B cell (primary cell): ENCODE measurements around the gene METTL23. TPM values are rescaled to one million over a fixed set of nuclear protein-coding genes. Genes with fewer than 3 reads are reported as not detected.
A peak's percentile ranks its signal among the peaks of the same experiment; 100 is the strongest.

Source experiments
- ATAC-seq: fragments of 200-7000 bp; cut with Tn5 transposase; one replicate; pipeline ENCODE4 v1.10.0; 2021; ENCODE audit warnings: low read depth, mild to moderate bottlenecking, moderate number of reproducible peaks, moderate library complexity
- CTCF ChIA-PET: fragments of 350-600 bp; sonication (Branson Sonifier 250); formaldehyde crosslinking; loops from one replicate; lab custom pipeline; 2021; ENCODE audit warnings: antibody characterized with exemption, inconsistent platforms; lab: Charles Lee
- POLR2A ChIA-PET: fragments of 350-600 bp; sonication (Branson Sonifier 250); formaldehyde crosslinking; loops from one replicate; lab custom pipeline; 2021; ENCODE audit warnings: antibody characterized with exemption; lab: Charles Lee
- DNase-seq: peaks from one replicate; pipeline ENCODE4 v3.0.0; 2013
- H2AFZ ChIP-seq: 2 replicates; pipeline ENCODE4 v1.6.1; 2012; ENCODE audit warnings: mild to moderate bottlenecking, low read depth, low read length; ENCODE audit not compliant: insufficient read depth, poor library complexity, severe bottlenecking
- H3K27ac ChIP-seq, 2 donors: 1 replicate in 1 of 2; 2 replicates in 1 of 2; pipeline ENCODE4 v1.5.1; 2012 to 2013; ENCODE audit warnings: low read length in 2 of 2, mild to moderate bottlenecking in 2 of 2, moderate library complexity in 1 of 2
- H3K27me3 ChIP-seq, 4 experiments: fragments of 200-600 bp in 1 of 4; sonication (generic) in 1 of 4; replicated peaks in 1 of 4; 1 replicate in 2 of 4; 2 replicates in 2 of 4; pipeline versions ENCODE4 v1.6.1 to v1.7.0; 2013 to 2016; ENCODE audit warnings: low read length in 3 of 4, mild to moderate bottlenecking in 2 of 4, mixed read lengths in 1 of 4, moderate library complexity in 1 of 4; ENCODE audit not compliant: insufficient read depth in 4 of 4, control insufficient read depth in 3 of 4; ENCODE audit errors: control extremely low read depth in 1 of 4
- H3K36me3 ChIP-seq, 2 experiments: replicated peaks in 1 of 2; 1 replicate in 1 of 2; 2 replicates in 1 of 2; pipeline versions ENCODE4 v1.6.1 to v1.7.1; 2013; ENCODE audit warnings: low read length in 1 of 2; ENCODE audit not compliant: insufficient read depth in 2 of 2, control insufficient read depth in 1 of 2; ENCODE audit errors: control extremely low read depth in 1 of 2, extremely low read depth in 1 of 2
- H3K4me1 ChIP-seq, 2 donors: fragments of 200-600 bp in 1 of 2; sonication (generic) in 1 of 2; 1 replicate in 1 of 2; 2 replicates in 1 of 2; pipeline versions ENCODE4 v1.5.1 to v1.6.1; 2013 to 2017; ENCODE audit warnings: low read length in 2 of 2; ENCODE audit not compliant: control insufficient read depth in 2 of 2, insufficient read depth in 2 of 2
- H3K4me2 ChIP-seq: replicated peaks from 2 replicates; pipeline ENCODE3; 2012; ENCODE audit warnings: mild to moderate bottlenecking, low read depth, low read length; ENCODE audit not compliant: poor library complexity, severe bottlenecking
- H3K4me3 ChIP-seq, 5 experiments: fragments of 200-600 bp in 1 of 5; sonication (generic) in 1 of 5; 1 replicate in 3 of 5; 2 replicates in 2 of 5; pipeline versions ENCODE4 v1.5.1 to v1.7.0; 2011 to 2016; ENCODE audit warnings: low read length in 4 of 5, mild to moderate bottlenecking in 4 of 5, low read depth in 2 of 5, control low read depth in 1 of 5, moderate library complexity in 1 of 5; ENCODE audit not compliant: insufficient read depth in 1 of 5; ENCODE audit errors: control extremely low read depth in 1 of 5, extremely low read depth in 1 of 5
- H3K79me2 ChIP-seq: fragments of 200-600 bp; sonication (generic); one replicate; pipeline ENCODE4 v1.6.0; 2016; ENCODE audit warnings: low read length; ENCODE audit not compliant: control insufficient read depth, insufficient read depth
- H3K9ac ChIP-seq: fragments of 200-600 bp; sonication (generic); 2 replicates; pipeline ENCODE4 v1.6.1; 2017; ENCODE audit warnings: mild to moderate bottlenecking, low read length, moderate library complexity
- H3K9me3 ChIP-seq, 3 donors: one replicate each; pipeline versions ENCODE4 v1.6.1 to v1.7.1; 2013; ENCODE audit warnings: low read length in 2 of 3; ENCODE audit not compliant: control insufficient read depth in 2 of 3, insufficient read depth in 1 of 3; ENCODE audit errors: control extremely low read depth in 1 of 3
- H4K20me1 ChIP-seq: 2 replicates; pipeline ENCODE4 v1.6.0; 2012; ENCODE audit warnings: mild to moderate bottlenecking, low read length; ENCODE audit not compliant: insufficient read depth, control insufficient read depth, poor library complexity, severe bottlenecking
- H3K27ac Mint-ChIP-seq: one replicate; pipeline ENCODE4 v1.8.0; 2021; ENCODE audit warnings: mixed read lengths
- H3K27me3 Mint-ChIP-seq: one replicate; pipeline ENCODE4 v1.8.0; 2021; ENCODE audit warnings: mixed read lengths
- H3K4me1 Mint-ChIP-seq: one replicate; pipeline ENCODE4 v1.8.0; 2021; ENCODE audit warnings: mixed read lengths
- H3K4me3 Mint-ChIP-seq: one replicate; pipeline ENCODE4 v1.8.0; 2021; ENCODE audit warnings: mixed read lengths
- H3K9me3 Mint-ChIP-seq: one replicate; pipeline ENCODE4 v1.8.0; 2022; ENCODE audit warnings: mixed read lengths; ENCODE audit not compliant: insufficient read depth
- CTCF ChIP-seq: fragments of 200-600 bp; IDR thresholded peaks from one replicate; pipeline ENCODE4 v1.8.0; 2022; ENCODE audit warnings: antibody characterized with exemption, mild to moderate bottlenecking
- EZH2 ChIP-seq: IDR thresholded peaks from 2 replicates; pipeline ENCODE4 v1.6.1; 2012; ENCODE audit warnings: borderline replicate concordance, low read depth, mild to moderate bottlenecking, moderate library complexity, low read length; ENCODE audit not compliant: insufficient read depth, poor library complexity, severe bottlenecking
- WGBS: methylation state at CpG from one replicate; pipeline ENCODE4 v1.1.5; 2013; ENCODE audit warnings: missing lambda C conversion rate; ENCODE audit not compliant: insufficient coverage; 5-methylcytosine and 5-hydroxymethylcytosine counted together
- intact Hi-C: fragments of 100-400 bp; cut with micrococcal nuclease; formaldehyde crosslinking; loops from one replicate; pipeline ENCODE4 v1.10.0; 2022
- polyA plus RNA-seq: library from polyadenylated mRNA; depleted of rRNA; stranded (reverse); fragments of >200 nt; gene quantifications from 2 replicates; pipeline ENCODE4 v1.2.3, GENCODE V29; 2012
- total RNA-seq, 2 donors: library from RNA; stranded (reverse); fragments of 120-200 nt in 1 of 2; gene quantifications; 1 replicate in 1 of 2; 2 replicates in 1 of 2; pipeline versions ENCODE4 v1.2.3 to v1.2.4, GENCODE V29; 2013 to 2022

Gene METTL23
- total and polyA plus RNA-seq, 2 donors (not counting 1 experiment from before 2014, with no cell fraction given), result 64.0 to 68.1 TPM

- Histone ChIP-seq H3K9me3 (no peaks in the 10 kb centered on the region), H3K4me1 (peaks cover 0 to 15% of the 10 kb centered on the region in 2 donors), H2AFZ (no peak overlapping the region), H3K27ac (no peak overlapping the region), H3K79me2 (peaks cover 5% of the 10 kb centered on the region), H3K4me2 (no peak overlapping the region), H3K27me3 (no peaks in the 10 kb centered on the region), H3K9ac (no peak overlapping the region), H3K4me3 (no peak overlapping the region), H3K36me3 (peaks cover 9 to 14% of the 10 kb centered on the region in 2 experiments), H4K20me1 (no peaks in the 10 kb centered on the region)
- DNase-seq (no peak), ATAC-seq (no peak)
- CTCF ChIA-PET, result no interaction called here
- POLR2A ChIA-PET, result no interaction called here
- TF ChIP-seq CTCF, result no peak
- no peak for TF ChIP-seq EZH2
- no peak overlapping the region for H3K4me3 Mint-ChIP-seq
- peaks cover 12% of the 10 kb centered on the region for H3K4me1 Mint-ChIP-seq
- H3K27ac Mint-ChIP-seq, result no peak overlapping the region
- intact Hi-C loops, result no loop called here
- WGBS, result no CpG with 5 or more reads among the region's 3 CpGs
- H3K9me3 Mint-ChIP-seq, result no peaks in the 10 kb centered on the region
- no peaks in the 10 kb centered on the region for H3K27me3 Mint-ChIP-seq
These were observed 24.9 kb downstream of the METTL23 start for GRCh38 chr17:76751416-76751993.

GRCh38 chr17:76752006-76752405 lies 25.4 kb downstream of the METTL23 start:
- TF ChIP-seq EZH2, result no peak
- Histone ChIP-seq H3K9ac (no peak overlapping the region), H3K27me3 (no peaks in the 10 kb centered on the region), H3K9me3 (no peaks in the 10 kb centered on the region), H3K36me3 (peaks cover 7 to 16% of the 10 kb centered on the region in 2 experiments), H2AFZ (no peak overlapping the region), H3K27ac (no peak overlapping the region), H4K20me1 (no peaks in the 10 kb centered on the region), H3K4me1 (peaks cover 0 to 15% of the 10 kb centered on the region in 2 donors), H3K4me3 (no peak overlapping the region), H3K79me2 (peaks cover 5% of the 10 kb centered on the region), H3K4me2 (no peak overlapping the region)
- Mint-ChIP-seq H3K9me3 (no peaks in the 10 kb centered on the region), H3K27ac (peak overlapping the region; percentile 67), H3K4me3 (no peak overlapping the region), H3K4me1 (peaks cover 12% of the 10 kb centered on the region), H3K27me3 (no peaks in the 10 kb centered on the region)
- CTCF ChIA-PET, result no interaction called here
- WGBS, result 100% methylated on average over 2 of the region's 4 CpGs
- no peak for DNase-seq
- POLR2A ChIA-PET, result interaction anchor here (0.6 kb wide), 1 partner anchor 49 kb away, joined by 4 read pairs; no protein-coding TSS in a partner anchor
- ATAC-seq, result no peak
- intact Hi-C loops, result no loop called here
